ENCODE results near the gene KIAA0232. TPM values are rescaled to one million over a fixed set of nuclear protein-coding genes. Genes with fewer than 3 reads are reported as not detected.
A peak's percentile ranks its signal among the peaks of the same experiment; 100 is the strongest.
"Not testable (repeated sequence)": the region's sequence is repeated elsewhere in the genome, so short reads cannot be mapped to it uniquely, and the experiment has no call there.

Gene KIAA0232
- total RNA-seq, 1 experiment from 2014 or later = 19.0 TPM

GRCh38 chr4:6806924-6807626 is 24.5 kb downstream of the KIAA0232 start:
- DNase-seq (ENCODE audit: low read depth) = no peak

DNA sequence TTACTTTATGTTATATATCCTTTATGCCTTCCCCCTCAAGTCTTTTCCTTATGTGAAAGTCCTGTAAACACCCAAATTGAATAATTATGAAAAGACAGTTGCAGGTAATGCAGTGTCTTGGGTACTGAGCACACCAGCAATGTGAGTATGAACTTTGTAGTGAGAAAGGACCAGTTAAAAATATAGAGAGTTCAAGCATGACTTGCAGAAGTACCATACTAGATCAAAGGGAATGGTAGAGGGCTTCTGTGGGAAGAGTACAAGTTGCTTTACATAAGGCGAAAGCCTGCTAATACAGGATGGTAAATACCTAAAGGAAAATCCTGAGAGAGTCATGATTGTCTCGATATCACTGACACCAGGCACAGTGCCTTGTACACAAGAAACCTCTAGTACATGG is 25.7 kb downstream of the KIAA0232 start:
- no peak for DNase-seq (ENCODE audit: low read depth)

- DNase-seq (ENCODE audit: low read depth) = no peak
These were observed 28.6 kb downstream of the KIAA0232 start for GRCh38 chr4:6811165-6811564.

- DNase-seq (ENCODE audit: low read depth) = no peak
These were observed 30.2 kb downstream of the KIAA0232 start for GRCh38 chr4:6812766-6813165.

- DNase-seq (ENCODE audit: low read depth) = no peak
These were observed 31.2 kb downstream of the KIAA0232 start for GRCh38 chr4:6813725-6814124.

DNA sequence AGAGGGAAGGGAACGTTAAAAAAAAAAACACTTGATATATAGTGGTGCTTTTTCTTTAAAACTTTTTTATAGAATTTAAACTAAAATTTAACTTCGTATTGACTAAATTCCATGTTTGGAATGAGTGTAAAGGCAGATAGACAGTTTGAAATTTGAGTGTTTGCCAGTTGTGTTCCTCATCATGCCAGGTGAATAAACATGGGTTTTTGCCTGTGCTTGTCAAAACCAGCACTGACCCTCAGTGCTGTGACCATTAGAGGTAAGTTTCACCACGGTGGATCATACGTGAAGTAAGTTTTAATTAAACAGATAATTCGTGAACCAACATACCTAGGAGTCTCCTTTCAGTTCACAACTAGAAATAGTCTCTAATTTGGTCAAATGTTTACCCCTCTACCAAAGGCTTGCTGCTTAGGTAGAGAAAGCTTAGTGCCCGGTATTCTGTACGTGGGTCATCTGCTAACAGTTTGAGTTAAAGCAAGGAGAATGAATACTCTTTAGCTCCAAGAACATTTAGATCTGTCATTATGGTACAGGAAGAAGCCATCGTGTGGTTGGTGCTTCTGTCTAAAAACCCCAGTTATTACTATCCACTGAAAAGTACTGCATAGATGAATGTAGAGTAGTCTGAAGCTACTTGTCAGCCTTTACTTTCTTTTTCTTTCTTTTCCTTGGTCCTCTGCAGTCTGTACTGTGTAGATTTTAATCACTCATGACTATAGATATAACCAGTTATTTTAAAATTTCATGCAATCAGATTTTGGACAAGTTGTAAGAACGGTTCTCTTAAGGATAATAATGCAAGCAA is 32.7 kb downstream of the KIAA0232 start:
- no peak for DNase-seq (ENCODE audit: low read depth)

DNA sequence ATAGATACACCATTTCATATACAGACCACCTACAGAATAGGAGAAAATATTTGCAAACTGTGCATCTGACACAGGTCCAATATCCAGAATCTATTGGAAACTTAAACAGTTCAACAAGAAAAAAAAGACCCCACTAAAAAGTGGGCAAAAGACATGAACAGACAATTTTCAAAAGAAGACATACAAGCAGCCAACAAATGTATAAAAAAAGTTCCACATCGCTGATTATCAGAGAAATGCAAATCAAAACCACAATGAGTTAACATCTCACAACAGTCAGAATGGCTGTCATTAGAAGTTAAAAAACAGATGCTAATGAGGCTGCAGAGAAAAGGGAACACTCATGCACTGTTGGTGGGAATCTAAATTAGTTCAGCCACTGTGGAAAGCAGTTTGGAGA is 36.8 kb downstream of the KIAA0232 start:
- no peak for DNase-seq (ENCODE audit: low read depth)

DNA sequence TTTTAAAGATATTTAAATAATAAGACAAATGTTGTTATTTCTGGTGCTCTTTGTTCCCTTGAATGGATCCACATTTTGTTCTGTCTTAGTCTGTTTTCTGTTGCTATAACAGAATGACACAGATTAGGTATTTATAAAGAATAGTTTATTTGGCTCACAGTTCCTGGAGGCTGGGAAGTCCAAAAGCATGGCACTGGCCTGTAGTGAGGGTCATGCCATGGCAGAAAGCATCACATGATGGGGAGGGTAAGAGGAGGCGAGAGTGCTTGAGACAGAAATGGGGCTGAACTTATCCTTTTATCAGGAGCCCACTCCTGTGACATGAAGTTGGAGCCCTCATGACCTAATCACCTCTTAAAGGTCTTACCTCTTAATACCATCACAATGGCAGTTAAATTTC is 38.2 kb downstream of the KIAA0232 start:
- DNase-seq (ENCODE audit: low read depth) = no peak

DNA sequence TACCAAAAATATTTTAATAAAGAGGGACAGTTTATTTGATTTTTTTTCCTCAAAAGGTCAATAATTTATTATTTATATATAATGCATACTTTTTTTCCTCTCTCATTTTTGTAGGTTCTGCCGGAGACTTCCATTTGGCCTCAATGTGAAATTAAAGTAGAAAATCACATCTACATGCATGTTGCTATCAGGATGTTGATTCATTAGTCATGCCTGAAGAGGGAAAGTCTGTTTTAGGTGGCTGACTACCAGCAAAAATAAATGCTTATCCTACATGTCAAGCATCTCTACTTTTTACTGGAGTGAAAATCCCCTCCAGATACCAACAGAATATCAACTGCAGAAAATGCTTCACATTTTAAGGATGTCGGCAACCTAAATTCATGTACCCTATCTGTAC is 41.5 kb downstream of the KIAA0232 start:
- no peak for DNase-seq (ENCODE audit: low read depth)

DNA sequence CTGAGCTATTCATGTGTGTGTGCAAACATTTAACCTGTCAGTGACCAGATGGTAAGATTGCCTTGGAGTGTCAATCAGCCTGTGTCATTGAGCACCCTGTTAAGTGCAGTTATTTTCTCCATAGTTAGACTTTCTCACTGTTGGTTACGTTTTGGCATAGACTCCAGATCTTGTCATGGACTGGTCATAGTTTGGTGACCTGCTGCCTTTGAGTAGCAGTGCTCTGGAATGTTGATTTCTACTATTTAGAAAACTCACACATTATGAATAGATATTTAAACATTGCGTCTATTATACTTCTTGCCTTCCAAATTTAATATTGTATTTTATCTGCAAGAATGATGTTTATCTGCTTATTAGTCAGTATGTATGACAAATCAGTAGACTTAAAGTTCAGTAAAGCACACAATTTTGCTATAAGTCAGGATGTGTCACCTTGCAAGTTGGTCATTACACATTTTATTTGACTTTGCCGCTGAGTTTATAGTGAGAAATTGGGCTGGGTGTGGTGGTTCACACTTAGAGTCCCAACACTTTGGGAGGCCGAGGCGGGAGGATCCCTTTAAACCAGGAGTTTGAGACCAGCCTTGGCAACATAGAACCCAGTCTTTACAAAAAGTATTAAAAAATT is 42.4 kb downstream of the KIAA0232 start:
- no peak for DNase-seq (ENCODE audit: low read depth)

- no peak for DNase-seq (ENCODE audit: low read depth)
These were observed 42.9 kb downstream of the KIAA0232 start for GRCh38 chr4:6825403-6825802.

DNA sequence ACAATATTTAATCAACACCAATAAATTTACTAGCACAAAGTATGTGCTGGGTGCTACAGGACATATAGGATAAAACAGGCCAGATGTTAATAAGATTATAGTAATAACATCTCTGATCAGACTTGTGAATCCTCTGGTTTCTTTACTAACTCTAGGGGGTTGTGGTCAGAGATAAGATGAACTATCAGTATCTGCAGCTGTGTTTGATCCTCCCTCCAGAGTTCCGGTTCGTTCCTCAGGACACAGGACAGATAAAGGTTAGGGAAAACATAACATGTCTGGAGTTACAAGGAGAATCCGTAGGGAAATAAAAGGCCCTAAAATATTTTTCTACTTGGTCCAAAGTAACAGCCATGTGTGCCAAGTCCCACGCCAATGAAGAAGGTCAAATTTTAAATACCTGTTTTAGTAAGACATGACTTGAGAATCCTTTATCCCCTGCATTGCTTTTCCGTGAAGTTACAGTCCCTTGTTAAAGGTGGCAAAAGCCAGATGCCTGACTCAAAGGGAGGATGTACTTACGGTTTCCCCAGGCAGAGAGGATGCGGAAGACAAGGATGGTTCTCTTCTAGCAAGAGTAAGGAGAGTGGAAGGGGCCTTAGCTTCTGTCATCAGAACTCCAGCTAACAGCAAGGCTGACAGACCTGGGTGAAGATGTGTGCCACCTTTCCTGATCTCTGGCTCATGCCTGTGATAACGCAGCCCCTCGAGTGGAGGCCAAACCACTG is 44.4 kb downstream of the KIAA0232 start:
- DNase-seq (ENCODE audit: low read depth) = no peak

- no peak for DNase-seq (ENCODE audit: low read depth)
These were observed 46.6 kb downstream of the KIAA0232 start for GRCh38 chr4:6829086-6829485.

DNA sequence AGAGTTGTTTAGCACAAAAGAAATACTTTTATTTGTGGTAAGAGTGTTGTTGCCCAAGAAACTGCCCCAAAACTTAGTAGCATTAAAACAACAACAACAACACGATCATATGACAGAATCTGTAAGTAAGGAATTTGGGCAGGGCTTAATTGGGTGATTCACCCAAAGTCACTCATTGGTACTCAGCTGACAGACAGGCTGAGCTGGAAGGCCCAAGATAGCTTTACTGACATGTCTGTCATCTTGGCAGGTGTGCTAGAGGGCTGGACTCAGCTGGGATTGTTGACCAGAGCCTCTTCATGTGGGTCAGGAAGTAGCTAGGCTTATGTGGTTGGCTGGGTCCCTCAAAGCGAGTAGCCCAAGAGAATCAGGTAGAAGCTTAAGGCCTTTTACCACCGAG is 52.3 kb downstream of the KIAA0232 start:
- peak; percentile 84 for DNase-seq (ENCODE audit: low read depth)

DNA sequence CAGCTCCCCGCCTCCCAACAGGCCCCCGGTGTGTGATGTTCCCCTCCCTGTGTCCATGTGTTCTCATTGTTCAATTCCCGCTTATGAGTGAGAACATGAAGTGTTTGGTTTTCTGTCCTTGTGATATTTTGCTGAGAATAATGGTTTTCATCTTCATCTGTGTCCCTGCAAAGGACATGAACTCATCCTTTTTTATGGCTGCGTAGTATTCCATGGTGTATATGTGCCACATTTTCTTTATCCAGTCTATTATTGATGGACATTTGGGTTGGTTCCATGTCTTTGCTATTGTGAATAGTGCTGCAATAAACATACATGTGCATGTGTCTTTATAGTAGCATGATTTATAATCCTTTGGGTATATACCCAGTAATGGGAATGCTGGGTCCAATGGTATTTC is 53.1 kb downstream of the KIAA0232 start:
- DNase-seq (ENCODE audit: low read depth) = not testable (repeated sequence)

DNA sequence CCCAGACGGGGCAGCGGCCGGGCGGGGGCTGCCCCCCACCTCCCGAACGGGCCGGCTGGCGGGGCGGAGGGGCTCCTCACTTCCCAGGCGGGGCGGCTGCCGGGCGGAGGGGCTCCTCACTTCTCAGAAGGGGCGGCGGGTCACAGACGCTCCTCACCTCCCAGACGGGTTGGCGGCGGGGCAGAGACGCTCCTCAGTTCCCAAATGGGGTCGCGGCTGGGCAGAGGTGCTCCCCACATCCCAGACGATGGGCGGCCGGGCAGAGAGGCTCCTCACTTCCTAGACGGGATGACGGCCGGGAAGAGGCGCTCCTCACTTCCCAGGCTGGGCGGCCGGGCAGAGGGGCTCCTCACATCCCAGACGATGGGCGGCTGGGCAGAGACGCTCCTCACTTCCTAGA is 54.6 kb downstream of the KIAA0232 start:
- not testable (repeated sequence) for DNase-seq (ENCODE audit: low read depth)

- no peak for DNase-seq (ENCODE audit: low read depth)
These were observed 57.1 kb downstream of the KIAA0232 start for GRCh38 chr4:6839579-6839978.

DNA sequence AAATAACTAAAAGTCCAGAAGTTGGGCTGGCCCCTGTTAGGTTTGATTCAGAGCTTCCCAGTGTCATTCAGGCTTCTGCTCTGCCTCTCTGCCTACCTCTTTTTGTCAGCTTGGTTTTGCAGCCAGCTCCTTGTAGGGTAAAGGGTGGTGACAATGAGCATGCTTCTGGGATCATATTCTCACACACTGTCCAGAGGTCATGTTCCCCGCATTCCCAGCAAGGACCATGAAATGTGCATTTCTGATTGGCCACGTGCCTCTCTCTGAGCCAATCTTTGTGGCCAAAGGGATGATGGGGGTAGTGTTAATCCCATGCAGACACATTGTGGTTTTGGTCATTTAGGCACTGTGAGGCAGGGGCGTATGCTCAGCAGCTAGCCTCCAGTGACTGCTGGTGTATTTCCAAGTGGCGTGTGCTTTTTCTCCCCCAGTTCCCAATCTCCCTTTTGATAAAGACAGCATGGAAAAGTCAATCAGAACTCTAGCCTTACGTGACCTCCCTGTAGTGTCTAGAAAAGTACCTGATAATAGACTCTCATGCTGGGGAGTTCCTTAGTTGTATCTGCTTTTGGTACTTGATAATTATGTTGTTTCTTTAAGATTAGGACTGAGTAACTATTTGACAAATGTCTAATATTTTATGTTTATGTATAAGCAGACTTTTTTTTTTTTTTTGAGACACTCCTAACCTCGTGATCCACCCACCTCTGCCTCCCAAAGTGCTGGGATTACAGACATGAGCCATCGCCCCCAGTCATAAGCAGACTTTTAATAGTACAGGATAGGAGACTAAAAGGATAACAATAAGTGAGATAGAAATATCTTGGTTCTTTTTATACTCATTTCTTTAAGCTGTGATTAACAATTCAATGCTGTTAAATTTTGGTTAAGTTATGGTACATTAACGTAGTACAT is 57.8 kb downstream of the KIAA0232 start:
- DNase-seq (ENCODE audit: low read depth) = peak; percentile 84

GRCh38 chr4:6845027-6845426 is 62.5 kb downstream of the KIAA0232 start:
- DNase-seq (ENCODE audit: low read depth) = peak; percentile 18

DNA sequence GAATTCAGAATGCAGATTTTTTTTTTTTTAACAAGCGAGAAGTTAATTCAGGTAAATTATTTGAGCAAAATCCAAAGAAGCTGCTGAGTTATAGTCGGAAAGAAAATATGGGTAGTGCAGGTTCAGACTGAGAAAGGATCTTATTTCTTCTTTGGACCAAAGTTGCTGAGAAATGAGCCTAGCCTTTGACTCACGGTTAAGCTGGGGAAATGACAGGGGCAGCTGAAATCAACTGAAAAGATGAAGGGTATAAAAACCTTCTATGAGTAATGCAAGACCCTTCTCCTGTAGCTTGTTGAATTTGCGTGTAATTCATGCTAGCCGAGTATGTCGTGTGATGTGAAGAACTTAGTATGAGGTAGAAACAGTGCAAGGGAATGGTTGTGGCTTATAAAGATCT is 63.0 kb downstream of the KIAA0232 start:
- DNase-seq (ENCODE audit: low read depth) = peak; percentile 88

GRCh38 chr4:6847178-6847577 is 64.7 kb downstream of the KIAA0232 start:
- no peak for DNase-seq (ENCODE audit: low read depth)
